Hypothalamus (tissue), 51 donors: ENCODE results near the gene ALLC.

Experiments
- DNase-seq, 51 donors: peaks; one replicate each; lab custom pipeline; 2025; lab: John Stamatoyannopoulos, UW

Gene ALLC

GRCh38 chr2:3705782-3706181 is 47.8 kb downstream of the ALLC start:
- no peak for DNase-seq

- DNase-seq = no peak
Measured at GRCh38 chr2:3706892-3707291, 48.9 kb downstream of the ALLC start.

GRCh38 chr2:3708576-3708975 is 50.6 kb downstream of the ALLC start:
- no peak for DNase-seq

- no peak for DNase-seq
Measured at GRCh38 chr2:3709225-3709624, 51.2 kb downstream of the ALLC start.

- no peak for DNase-seq
Measured at GRCh38 chr2:3712424-3712823, 54.4 kb downstream of the ALLC start.

- peak in 1 of 51 donors; percentile 2 for DNase-seq
Measured at GRCh38 chr2:3712831-3713503, 55.0 kb downstream of the ALLC start.

- no peak for DNase-seq
Measured at GRCh38 chr2:3718679-3719078, 60.7 kb downstream of the ALLC start.

GRCh38 chr2:3725002-3725401 is 67.0 kb downstream of the ALLC start:
- DNase-seq = no peak

- peak in 1 of 51 donors; percentile 10 for DNase-seq
Measured at GRCh38 chr2:3725458-3726250, 67.7 kb downstream of the ALLC start.

GRCh38 chr2:3726511-3726910 is 68.5 kb downstream of the ALLC start:
- DNase-seq = no peak

- no peak for DNase-seq
Measured at GRCh38 chr2:3727397-3728045, 69.5 kb downstream of the ALLC start.

- peak in 4 of 51 donors; percentile 11 to 60 (median 43) for DNase-seq
Measured at GRCh38 chr2:3728104-3729054, 70.4 kb downstream of the ALLC start.

GRCh38 chr2:3729055-3729448 is 71.1 kb downstream of the ALLC start:
- no peak for DNase-seq

- DNase-seq = no peak
Measured at GRCh38 chr2:3729786-3730185, 71.8 kb downstream of the ALLC start.

- DNase-seq = no peak
Measured at GRCh38 chr2:3730646-3731045, 72.6 kb downstream of the ALLC start.

GRCh38 chr2:3731829-3732228 is 73.8 kb downstream of the ALLC start:
- DNase-seq = no peak

- no peak for DNase-seq
Measured at GRCh38 chr2:3736112-3736511, 78.1 kb downstream of the ALLC start.

GRCh38 chr2:3737128-3737527 is 79.1 kb downstream of the ALLC start:
- no peak for DNase-seq

- no peak for DNase-seq
Measured at GRCh38 chr2:3738454-3738853, 80.5 kb downstream of the ALLC start.

GRCh38 chr2:3739313-3739712 is 81.3 kb downstream of the ALLC start:
- no peak for DNase-seq

GRCh38 chr2:3741396-3741795 is 83.4 kb downstream of the ALLC start:
- DNase-seq = no peak
